GM18526 (cell line): ENCODE data around the gene TIMM44.
A peak's percentile ranks its signal among the peaks of the same experiment; 100 is the strongest.

Experiments
- POLR2A ChIP-seq: IDR thresholded peaks from 3 replicates; pipeline ENCODE4 v1.6.1; 2011; ENCODE audit not compliant: insufficient read length; ENCODE audit errors: extremely low read depth

The TIMM44 gene

GRCh38 chr19:7907544-7907943 is 35.9 kb downstream of the TIMM44 start:
- TF ChIP-seq POLR2A, result no peak

GRCh38 chr19:7907122-7907521 is 36.3 kb downstream of the TIMM44 start:
- TF ChIP-seq POLR2A, result no peak

GRCh38 chr19:7905859-7906258 is 37.6 kb downstream of the TIMM44 start:
- no peak for TF ChIP-seq POLR2A

GRCh38 chr19:7905268-7905667 is 38.2 kb downstream of the TIMM44 start:
- TF ChIP-seq POLR2A, result no peak

GRCh38 chr19:7904074-7905020 is 39.1 kb downstream of the TIMM44 start:
- peak; percentile 44 for TF ChIP-seq POLR2A

GRCh38 chr19:7903244-7904073 is 40.0 kb downstream of the TIMM44 start, which contains the start of gene MAP2K7:
MAP2K7 (plus strand) TSS chr19:7903877; CDS start chr19:7903945, 68 bp downstream.
- TF ChIP-seq POLR2A, result peak; percentile 84

- TF ChIP-seq POLR2A, result no peak
Measured at GRCh38 chr19:7902796-7903243, 40.6 kb downstream of the TIMM44 start.

- no peak for TF ChIP-seq POLR2A
Measured at GRCh38 chr19:7901337-7901736, 42.1 kb downstream of the TIMM44 start.

GRCh38 chr19:7900931-7901330 is 42.5 kb downstream of the TIMM44 start:
- TF ChIP-seq POLR2A, result no peak

- no peak for TF ChIP-seq POLR2A
Measured at GRCh38 chr19:7900401-7900870, 43.0 kb downstream of the TIMM44 start.

GRCh38 chr19:7899751-7900378 is 43.6 kb downstream of the TIMM44 start:
- no peak for TF ChIP-seq POLR2A

- TF ChIP-seq POLR2A, result no peak
Measured at GRCh38 chr19:7898967-7899366, 44.5 kb downstream of the TIMM44 start.

- no peak for TF ChIP-seq POLR2A
Measured at GRCh38 chr19:7897292-7897691, 46.2 kb downstream of the TIMM44 start.

GRCh38 chr19:7895565-7895964 is 47.9 kb downstream of the TIMM44 start:
- TF ChIP-seq POLR2A, result no peak
